Neural progenitor cell (in vitro differentiated cells): ENCODE data around the gene CIB4. TPM values are rescaled to one million over a fixed set of nuclear protein-coding genes. Genes with fewer than 3 reads are reported as not detected.

Experiments used
- DNase-seq: peaks from one replicate; pipeline ENCODE4 v3.0.0-alpha.2; 2016; ENCODE audit warnings: low spot score
- H2AFZ ChIP-seq: fragments of 200-600 bp; sonication (generic); replicated peaks from 2 replicates; pipeline ENCODE4 v1.6.1; 2016; ENCODE audit warnings: antibody characterized with exemption
- H3F3A ChIP-seq: fragments of 200-600 bp; sonication (generic); 2 replicates; pipeline ENCODE4 v1.6.1; 2016; ENCODE audit warnings: antibody characterized with exemption, low read depth
- H3K27ac ChIP-seq: fragments of 200-600 bp; sonication (generic); 2 replicates; pipeline ENCODE4 v1.5.1; 2016; ENCODE audit warnings: mild to moderate bottlenecking
- H3K27me3 ChIP-seq: fragments of 200-600 bp; sonication (generic); 2 replicates; pipeline ENCODE4 v1.6.1; 2016; ENCODE audit warnings: mild to moderate bottlenecking, moderate library complexity
- H3K36me3 ChIP-seq: fragments of 200-600 bp; sonication (generic); 2 replicates; pipeline ENCODE4 v1.5.1; 2016
- H3K4me1 ChIP-seq: fragments of 200-600 bp; sonication (generic); 2 replicates; pipeline ENCODE4 v1.6.1; 2016; ENCODE audit warnings: mixed run types
- H3K4me2 ChIP-seq: fragments of 200-600 bp; sonication (generic); 2 replicates; pipeline ENCODE4 v1.6.1; 2016
- H3K4me3 ChIP-seq: fragments of 200-600 bp; sonication (generic); 2 replicates; pipeline ENCODE4 v1.5.1; 2016
- H3K79me2 ChIP-seq: fragments of 200-600 bp; sonication (generic); 2 replicates; pipeline ENCODE4 v1.6.1; 2016; ENCODE audit warnings: low read depth
- H3K9ac ChIP-seq: fragments of 200-600 bp; sonication (generic); 2 replicates; pipeline ENCODE4 v1.6.1; 2016
- H3K9me3 ChIP-seq: fragments of 200-600 bp; sonication (generic); 2 replicates; pipeline ENCODE4 v1.5.1; 2016; ENCODE audit warnings: low read depth
- H4K20me1 ChIP-seq: fragments of 200-600 bp; sonication (generic); 2 replicates; pipeline ENCODE4 v1.6.1; 2016; ENCODE audit warnings: low read depth
- H3K27ac Mint-ChIP-seq: 3 replicates; pipeline ENCODE4 v1.8.0; 2021; ENCODE audit warnings: mixed read lengths
- H3K27me3 Mint-ChIP-seq: 2 replicates; pipeline ENCODE4 v1.8.0; 2022; ENCODE audit warnings: low read depth, mild to moderate bottlenecking, inconsistent platforms, moderate library complexity, mixed read lengths; ENCODE audit not compliant: insufficient read depth
- H3K36me3 Mint-ChIP-seq: 3 replicates; pipeline ENCODE4 v1.8.0; 2021; ENCODE audit warnings: mixed read lengths
- H3K4me1 Mint-ChIP-seq: 3 replicates; pipeline ENCODE4 v1.8.0; 2021; ENCODE audit warnings: mixed read lengths
- H3K4me3 Mint-ChIP-seq: 3 replicates; pipeline ENCODE4 v1.8.0; 2021; ENCODE audit warnings: mild to moderate bottlenecking, moderate library complexity, mixed read lengths
- H3K9me3 Mint-ChIP-seq: 3 replicates; pipeline ENCODE4 v1.8.0; 2020; ENCODE audit warnings: mixed read lengths
- EZH2 ChIP-seq: fragments of 200-600 bp; sonication (generic); IDR thresholded peaks from 2 replicates; pipeline ENCODE4 v1.6.1; 2017; ENCODE audit warnings: antibody characterized with exemption, mild to moderate bottlenecking, moderate library complexity
- EZH2phosphoT487 ChIP-seq: fragments of 200-600 bp; sonication (generic); IDR thresholded peaks from 2 replicates; pipeline ENCODE4 v1.6.1; 2017; ENCODE audit warnings: antibody characterized with exemption
- total RNA-seq: library from RNA; depleted of rRNA; stranded (reverse); fragments of >200 nt; gene quantifications from 2 replicates; pipeline ENCODE4 v1.2.3, GENCODE V29; 2015; ENCODE audit warnings: low replicate concordance
- TF ChIP-seq, protein P1 (sequence below): fragments of 200-600 bp; sonication (generic); IDR thresholded peaks from 2 replicates; pipeline ENCODE4 v1.5.1; 2017; ENCODE audit warnings: antibody characterized with exemption, mild to moderate bottlenecking

CIB4 gene
- total RNA-seq, 1 donor from 2014 or later = not detected

DNA sequence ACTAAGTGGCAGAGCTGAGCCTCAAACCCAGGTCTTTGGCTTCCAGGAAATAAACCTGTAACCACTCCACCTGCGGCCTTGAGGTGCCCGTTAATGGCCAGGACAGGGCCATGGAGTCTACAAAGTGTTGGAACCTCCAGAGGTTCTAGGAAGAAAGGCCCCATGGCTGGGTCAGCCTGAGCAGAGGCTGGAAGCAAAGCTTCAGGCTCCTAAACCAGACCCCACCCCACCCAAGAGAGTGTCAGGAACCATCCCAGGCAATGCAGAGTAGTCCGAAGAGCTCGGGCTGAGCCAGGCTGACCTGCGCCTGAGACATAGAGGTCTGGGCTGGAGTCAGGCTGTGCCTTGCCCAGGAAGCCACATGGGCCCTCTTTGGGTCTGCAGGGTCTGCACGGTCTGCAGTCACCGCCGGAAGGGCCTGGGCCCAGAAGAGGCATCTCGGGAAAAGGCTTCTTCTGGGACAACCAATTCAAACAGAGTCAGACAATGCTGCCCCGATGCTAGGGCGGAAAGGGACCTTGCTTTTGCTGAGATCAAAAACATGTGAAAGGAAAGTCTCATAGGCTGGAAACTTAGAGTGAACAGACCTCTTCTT lies 6.4 kb downstream of the CIB4 start:
- H3K79me2 ChIP-seq = no peaks in the 10 kb centered on the region
- H3K9me3 ChIP-seq = no peaks in the 10 kb centered on the region
- Mint-ChIP-seq H3K27ac (no peak overlapping the region), H3K9me3 (no peaks in the 10 kb centered on the region), H3K4me3 (no peak overlapping the region), H3K4me1 (peaks cover 13% of the 10 kb centered on the region), H3K36me3 (no peaks in the 10 kb centered on the region), H3K27me3 (peaks cover 7% of the 10 kb centered on the region)
- H3K27me3 ChIP-seq = no peaks in the 10 kb centered on the region
- H3K9ac ChIP-seq = no peak overlapping the region
- TF ChIP-seq EZH2phosphoT487 (no peak), EZH2 (no peak)
- TF ChIP-seq, protein P1, sequence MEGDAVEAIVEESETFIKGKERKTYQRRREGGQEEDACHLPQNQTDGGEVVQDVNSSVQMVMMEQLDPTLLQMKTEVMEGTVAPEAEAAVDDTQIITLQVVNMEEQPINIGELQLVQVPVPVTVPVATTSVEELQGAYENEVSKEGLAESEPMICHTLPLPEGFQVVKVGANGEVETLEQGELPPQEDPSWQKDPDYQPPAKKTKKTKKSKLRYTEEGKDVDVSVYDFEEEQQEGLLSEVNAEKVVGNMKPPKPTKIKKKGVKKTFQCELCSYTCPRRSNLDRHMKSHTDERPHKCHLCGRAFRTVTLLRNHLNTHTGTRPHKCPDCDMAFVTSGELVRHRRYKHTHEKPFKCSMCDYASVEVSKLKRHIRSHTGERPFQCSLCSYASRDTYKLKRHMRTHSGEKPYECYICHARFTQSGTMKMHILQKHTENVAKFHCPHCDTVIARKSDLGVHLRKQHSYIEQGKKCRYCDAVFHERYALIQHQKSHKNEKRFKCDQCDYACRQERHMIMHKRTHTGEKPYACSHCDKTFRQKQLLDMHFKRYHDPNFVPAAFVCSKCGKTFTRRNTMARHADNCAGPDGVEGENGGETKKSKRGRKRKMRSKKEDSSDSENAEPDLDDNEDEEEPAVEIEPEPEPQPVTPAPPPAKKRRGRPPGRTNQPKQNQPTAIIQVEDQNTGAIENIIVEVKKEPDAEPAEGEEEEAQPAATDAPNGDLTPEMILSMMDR = no peak
- no peak overlapping the region for H3K4me2 ChIP-seq
- no peaks in the 10 kb centered on the region for H4K20me1 ChIP-seq
- H3F3A ChIP-seq = no peaks in the 10 kb centered on the region
- H3K4me1 ChIP-seq = peaks cover 8% of the 10 kb centered on the region
- no peaks in the 10 kb centered on the region for H3K36me3 ChIP-seq
- H3K27ac ChIP-seq = no peak overlapping the region
- no peak overlapping the region for H2AFZ ChIP-seq
- DNase-seq = no peak
- no peak overlapping the region for H3K4me3 ChIP-seq

DNA sequence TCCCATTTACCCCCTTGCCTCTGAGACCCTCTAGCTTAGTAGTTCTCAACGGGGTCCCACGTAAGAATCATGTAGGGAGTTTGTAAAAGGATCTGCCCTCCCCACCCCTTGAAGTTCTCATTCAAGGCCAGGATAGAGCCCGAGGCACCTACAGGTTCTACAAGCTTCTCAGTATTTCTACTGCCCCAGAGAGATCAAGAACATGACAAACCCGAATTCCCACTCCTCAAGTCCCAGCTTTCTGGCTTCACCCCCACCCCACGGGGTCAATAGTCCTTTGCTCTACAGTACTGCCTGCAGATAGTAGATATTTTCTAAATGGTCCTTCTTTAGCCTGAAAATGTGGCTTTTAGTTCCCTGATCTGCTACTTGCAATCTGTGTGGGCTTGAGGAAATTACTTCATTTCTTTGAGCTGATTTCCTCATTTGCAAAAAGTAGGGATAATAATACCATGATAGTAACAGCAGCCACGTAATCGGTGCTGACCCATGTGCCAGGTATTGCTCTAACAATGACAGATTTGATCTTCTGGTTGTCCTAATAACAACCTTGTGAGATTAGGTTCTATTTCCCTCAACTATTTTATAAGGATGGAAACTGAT lies 7.1 kb downstream of the CIB4 start:
- H3K79me2 ChIP-seq = no peaks in the 10 kb centered on the region
- Mint-ChIP-seq H3K4me1 (peaks cover 11% of the 10 kb centered on the region), H3K9me3 (no peaks in the 10 kb centered on the region), H3K27ac (no peak overlapping the region), H3K36me3 (no peaks in the 10 kb centered on the region), H3K4me3 (no peak overlapping the region), H3K27me3 (peaks cover 10% of the 10 kb centered on the region)
- no peaks in the 10 kb centered on the region for H3K27me3 ChIP-seq
- no peaks in the 10 kb centered on the region for H3K9me3 ChIP-seq
- no peak for DNase-seq
- peaks cover 8% of the 10 kb centered on the region for H3K4me1 ChIP-seq
- no peak overlapping the region for H3K27ac ChIP-seq
- no peak overlapping the region for H3K4me2 ChIP-seq
- no peaks in the 10 kb centered on the region for H4K20me1 ChIP-seq
- no peaks in the 10 kb centered on the region for H3K36me3 ChIP-seq
- TF ChIP-seq, protein P1 = no peak
- no peak for TF ChIP-seq EZH2phosphoT487
- no peak for TF ChIP-seq EZH2
- no peak overlapping the region for H2AFZ ChIP-seq
- H3F3A ChIP-seq = no peaks in the 10 kb centered on the region
- no peak overlapping the region for H3K9ac ChIP-seq
- no peak overlapping the region for H3K4me3 ChIP-seq

DNA sequence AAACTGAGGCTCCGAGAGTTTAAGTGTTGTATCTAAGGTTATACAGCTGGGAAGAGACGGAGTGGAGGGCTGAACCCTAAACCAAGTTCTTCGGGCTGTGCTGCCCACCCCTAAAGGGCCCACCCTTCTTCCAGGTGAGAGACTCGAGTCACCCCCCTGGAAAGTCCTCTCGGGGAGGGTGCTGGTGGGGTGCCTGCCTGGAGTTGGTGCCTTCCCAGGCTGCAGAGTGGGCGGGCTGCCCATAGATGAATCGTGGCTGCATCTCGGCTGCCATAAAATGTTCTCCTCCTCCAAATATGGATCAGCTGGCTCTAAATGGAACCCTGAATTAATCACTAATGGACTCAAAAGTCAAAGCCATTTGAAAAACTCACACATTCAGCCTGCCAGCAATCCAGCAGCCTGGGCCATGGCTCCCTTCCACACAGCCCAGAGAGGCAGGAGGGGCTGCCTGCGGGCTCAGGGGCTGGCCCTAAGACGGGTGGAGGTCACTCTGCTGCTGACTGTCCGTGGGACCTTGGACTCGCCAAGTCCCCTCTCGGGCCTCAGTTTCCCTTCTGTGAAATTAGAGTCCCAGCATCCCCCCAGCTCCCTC lies 7.7 kb downstream of the CIB4 start:
- H3K36me3 ChIP-seq = no peaks in the 10 kb centered on the region
- no peak overlapping the region for H3K4me3 ChIP-seq
- no peaks in the 10 kb centered on the region for H3K9me3 ChIP-seq
- peaks cover 9% of the 10 kb centered on the region for H3K4me1 ChIP-seq
- H2AFZ ChIP-seq = no peak overlapping the region
- H3K27me3 ChIP-seq = no peaks in the 10 kb centered on the region
- peaks cover 10% of the 10 kb centered on the region for H3K27me3 Mint-ChIP-seq
- H3K4me1 Mint-ChIP-seq = peaks cover 11% of the 10 kb centered on the region
- TF ChIP-seq, protein P1 = no peak
- TF ChIP-seq EZH2phosphoT487 = no peak
- no peak for TF ChIP-seq EZH2
- no peak overlapping the region for H3K4me2 ChIP-seq
- no peaks in the 10 kb centered on the region for H3F3A ChIP-seq
- H3K79me2 ChIP-seq = no peaks in the 10 kb centered on the region
- H3K27ac Mint-ChIP-seq = no peak overlapping the region
- H3K36me3 Mint-ChIP-seq = no peaks in the 10 kb centered on the region
- H3K9ac ChIP-seq = no peak overlapping the region
- H4K20me1 ChIP-seq = no peaks in the 10 kb centered on the region
- no peak overlapping the region for H3K27ac ChIP-seq
- DNase-seq = no peak
- H3K9me3 Mint-ChIP-seq = no peaks in the 10 kb centered on the region
- H3K4me3 Mint-ChIP-seq = no peak overlapping the region
